HG03280 (cell line): ENCODE data around the gene PCNX2.

ENCODE experiments used
- ATAC-seq: cut with Tn5 transposase; IDR thresholded peaks from one replicate; pipeline ENCODE4 v1.9.1; 2021; ENCODE audit warnings: mild to moderate bottlenecking, moderate library complexity; ENCODE audit not compliant: unreplicated experiment

PCNX2 gene

GRCh38 chr1:233295237-233295974, at the start of gene PCNX2:
PCNX2 (minus strand) TSS chr1:233295725; CDS start chr1:233295478, 247 bp downstream.
- peak; percentile 79 for ATAC-seq

GRCh38 chr1:233343262-233343661, 47.7 kb upstream of the PCNX2 start:
- ATAC-seq = no peak

- ATAC-seq = no peak
These were observed 46.6 kb upstream of the PCNX2 start for GRCh38 chr1:233342086-233342485.

- ATAC-seq = no peak
These were observed 45.5 kb upstream of the PCNX2 start for GRCh38 chr1:233340966-233341516.

- no peak for ATAC-seq
These were observed 44.6 kb upstream of the PCNX2 start for GRCh38 chr1:233340031-233340555.

- no peak for ATAC-seq
These were observed 42.6 kb upstream of the PCNX2 start for GRCh38 chr1:233338102-233338501.

GRCh38 chr1:233337505-233337904, 42.0 kb upstream of the PCNX2 start:
- ATAC-seq = no peak

- ATAC-seq = no peak
These were observed 41.3 kb upstream of the PCNX2 start for GRCh38 chr1:233336554-233337456.

- no peak for ATAC-seq
These were observed 38.6 kb upstream of the PCNX2 start for GRCh38 chr1:233334092-233334491.

- no peak for ATAC-seq
These were observed 37.6 kb upstream of the PCNX2 start for GRCh38 chr1:233333086-233333485.

- ATAC-seq = no peak
These were observed 36.4 kb upstream of the PCNX2 start for GRCh38 chr1:233331676-233332519.

- ATAC-seq = peak; percentile 15
These were observed 32.8 kb upstream of the PCNX2 start for GRCh38 chr1:233328142-233328921.

- peak; percentile 45 for ATAC-seq
These were observed 32.2 kb upstream of the PCNX2 start, which contains the start of gene MAP3K21 for GRCh38 chr1:233327651-233328141. MAP3K21 (plus strand) TSS chr1:233327724; CDS start chr1:233328029, 305 bp downstream.

GRCh38 chr1:233326811-233327650, 31.5 kb upstream of the PCNX2 start:
- peak; percentile 91 for ATAC-seq

- ATAC-seq = no peak
These were observed 30.8 kb upstream of the PCNX2 start for GRCh38 chr1:233326319-233326718.

GRCh38 chr1:233323718-233324117, 28.2 kb upstream of the PCNX2 start:
- no peak for ATAC-seq

GRCh38 chr1:233320023-233320422, 24.5 kb upstream of the PCNX2 start:
- ATAC-seq = no peak

- ATAC-seq = no peak
These were observed 23.7 kb upstream of the PCNX2 start for GRCh38 chr1:233319272-233319671.
